Measurements from ENCODE around the gene CCDC192. TPM values are rescaled to one million over a fixed set of nuclear protein-coding genes. Genes with fewer than 3 reads are reported as not detected.

CCDC192 gene
- total RNA-seq, 1 donor from 2014 or later: 0.26 TPM

- no peak overlapping the region for H3K27ac Mint-ChIP-seq (ENCODE audit: unreplicated experiment)
- no peaks in the 10 kb centered on the region for H3K36me3 Mint-ChIP-seq (ENCODE audit: low read depth, unreplicated experiment)
- H3K9me3 Mint-ChIP-seq (ENCODE audit: unreplicated experiment): no peaks in the 10 kb centered on the region
- H3K27me3 Mint-ChIP-seq (ENCODE audit: unreplicated experiment): peaks cover 1% of the 10 kb centered on the region
- no peak for DNase-seq (ENCODE audit: low spot score)
- TF ChIP-seq, protein P1, sequence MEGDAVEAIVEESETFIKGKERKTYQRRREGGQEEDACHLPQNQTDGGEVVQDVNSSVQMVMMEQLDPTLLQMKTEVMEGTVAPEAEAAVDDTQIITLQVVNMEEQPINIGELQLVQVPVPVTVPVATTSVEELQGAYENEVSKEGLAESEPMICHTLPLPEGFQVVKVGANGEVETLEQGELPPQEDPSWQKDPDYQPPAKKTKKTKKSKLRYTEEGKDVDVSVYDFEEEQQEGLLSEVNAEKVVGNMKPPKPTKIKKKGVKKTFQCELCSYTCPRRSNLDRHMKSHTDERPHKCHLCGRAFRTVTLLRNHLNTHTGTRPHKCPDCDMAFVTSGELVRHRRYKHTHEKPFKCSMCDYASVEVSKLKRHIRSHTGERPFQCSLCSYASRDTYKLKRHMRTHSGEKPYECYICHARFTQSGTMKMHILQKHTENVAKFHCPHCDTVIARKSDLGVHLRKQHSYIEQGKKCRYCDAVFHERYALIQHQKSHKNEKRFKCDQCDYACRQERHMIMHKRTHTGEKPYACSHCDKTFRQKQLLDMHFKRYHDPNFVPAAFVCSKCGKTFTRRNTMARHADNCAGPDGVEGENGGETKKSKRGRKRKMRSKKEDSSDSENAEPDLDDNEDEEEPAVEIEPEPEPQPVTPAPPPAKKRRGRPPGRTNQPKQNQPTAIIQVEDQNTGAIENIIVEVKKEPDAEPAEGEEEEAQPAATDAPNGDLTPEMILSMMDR (IDR thresholded peaks at IDR 0.05; ENCODE audit: unreplicated experiment): no peak
- no peaks in the 10 kb centered on the region for H3K4me1 Mint-ChIP-seq (ENCODE audit: unreplicated experiment)
- no peak overlapping the region for H3K4me3 Mint-ChIP-seq (ENCODE audit: unreplicated experiment)
These were observed 220.8 kb downstream of the CCDC192 start for GRCh38 chr5:127923804-127924570.

GRCh38 chr5:127924606-127925005, 221.4 kb downstream of the CCDC192 start:
- Mint-ChIP-seq H3K27ac (ENCODE audit: unreplicated experiment) (no peak overlapping the region), H3K27me3 (ENCODE audit: unreplicated experiment) (peaks cover under 1% of the 10 kb centered on the region), H3K36me3 (ENCODE audit: low read depth, unreplicated experiment) (no peaks in the 10 kb centered on the region), H3K4me1 (ENCODE audit: unreplicated experiment) (no peaks in the 10 kb centered on the region), H3K9me3 (ENCODE audit: unreplicated experiment) (no peaks in the 10 kb centered on the region), H3K4me3 (ENCODE audit: unreplicated experiment) (no peak overlapping the region)
- no peak for DNase-seq (ENCODE audit: low spot score)
- TF ChIP-seq, protein P1 (IDR thresholded peaks at IDR 0.05; ENCODE audit: unreplicated experiment): no peak

DNA sequence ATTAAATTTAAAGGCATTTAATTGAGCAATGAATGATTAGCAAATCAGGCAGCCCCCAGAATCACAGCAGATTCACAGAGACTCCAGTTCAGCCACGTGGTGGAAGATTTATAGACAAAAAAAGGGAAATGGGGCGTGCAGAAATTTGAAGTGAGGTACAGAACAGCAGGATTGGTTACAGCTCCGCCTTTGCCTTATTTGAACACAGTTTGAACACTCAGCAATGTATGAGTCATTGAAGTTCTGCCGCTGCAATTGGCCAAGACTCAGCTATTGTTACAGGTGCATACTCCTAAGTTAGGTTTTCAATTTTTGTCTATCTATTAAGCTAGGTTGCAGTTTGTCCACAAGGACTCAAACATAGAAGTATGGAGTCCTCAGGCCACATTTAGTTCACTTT, 222.7 kb downstream of the CCDC192 start:
- Mint-ChIP-seq H3K4me3 (ENCODE audit: unreplicated experiment) (no peak overlapping the region), H3K27ac (ENCODE audit: unreplicated experiment) (no peak overlapping the region), H3K4me1 (ENCODE audit: unreplicated experiment) (peaks cover 5% of the 10 kb centered on the region), H3K9me3 (ENCODE audit: unreplicated experiment) (no peaks in the 10 kb centered on the region), H3K27me3 (ENCODE audit: unreplicated experiment) (no peaks in the 10 kb centered on the region), H3K36me3 (ENCODE audit: low read depth, unreplicated experiment) (no peaks in the 10 kb centered on the region)
- TF ChIP-seq, protein P1 (IDR thresholded peaks at IDR 0.05; ENCODE audit: unreplicated experiment): no peak
- DNase-seq (ENCODE audit: low spot score): no peak

GRCh38 chr5:127926974-127927373, 223.8 kb downstream of the CCDC192 start:
- Mint-ChIP-seq H3K9me3 (ENCODE audit: unreplicated experiment) (no peaks in the 10 kb centered on the region), H3K4me1 (ENCODE audit: unreplicated experiment) (peaks cover 5% of the 10 kb centered on the region), H3K4me3 (ENCODE audit: unreplicated experiment) (no peak overlapping the region), H3K27ac (ENCODE audit: unreplicated experiment) (no peak overlapping the region), H3K36me3 (ENCODE audit: low read depth, unreplicated experiment) (no peaks in the 10 kb centered on the region), H3K27me3 (ENCODE audit: unreplicated experiment) (no peaks in the 10 kb centered on the region)
- TF ChIP-seq, protein P1 (IDR thresholded peaks at IDR 0.05; ENCODE audit: unreplicated experiment): no peak
- DNase-seq (ENCODE audit: low spot score): no peak

DNA sequence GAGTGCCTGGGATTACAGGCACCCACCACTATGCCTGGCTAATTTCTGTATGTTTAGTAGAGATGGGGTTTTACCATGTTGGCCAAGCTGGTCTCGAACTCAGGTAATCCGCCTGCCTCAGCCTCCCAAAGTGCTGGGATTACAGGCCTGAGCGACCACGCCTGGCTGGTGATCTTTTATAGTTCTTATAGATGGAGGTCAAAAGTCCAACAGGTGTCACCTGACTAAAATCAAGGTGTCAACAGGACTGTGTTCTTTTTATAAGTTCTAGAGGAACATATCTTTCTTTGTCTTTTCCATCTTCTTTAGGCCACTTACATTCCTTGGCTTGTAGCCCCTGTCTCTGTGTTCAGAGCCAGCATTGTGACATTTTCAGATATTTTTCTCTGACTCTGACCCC, 224.9 kb downstream of the CCDC192 start:
- H3K36me3 Mint-ChIP-seq (ENCODE audit: low read depth, unreplicated experiment): no peaks in the 10 kb centered on the region
- no peaks in the 10 kb centered on the region for H3K27me3 Mint-ChIP-seq (ENCODE audit: unreplicated experiment)
- peaks cover 10% of the 10 kb centered on the region for H3K4me1 Mint-ChIP-seq (ENCODE audit: unreplicated experiment)
- TF ChIP-seq, protein P1 (IDR thresholded peaks at IDR 0.05; ENCODE audit: unreplicated experiment): no peak
- no peak for DNase-seq (ENCODE audit: low spot score)
- H3K4me3 Mint-ChIP-seq (ENCODE audit: unreplicated experiment): no peak overlapping the region
- no peaks in the 10 kb centered on the region for H3K9me3 Mint-ChIP-seq (ENCODE audit: unreplicated experiment)
- H3K27ac Mint-ChIP-seq (ENCODE audit: unreplicated experiment): no peak overlapping the region
